ENCODE results near the gene ADGRE1.

Gene ADGRE1

GRCh38 chr19:6854758-6855157 lies 32.6 kb upstream of the ADGRE1 start:
- Histone ChIP-seq H3K4me1 (ENCODE audit: insufficient read depth, poor library complexity, severe bottlenecking) (no peaks in the 10 kb centered on the region), H3K4me3 (ENCODE audit: severe bottlenecking) (no peak overlapping the region), H3K27me3 (ENCODE audit: insufficient read depth, poor library complexity, severe bottlenecking) (no peaks in the 10 kb centered on the region), H3K9me3 (ENCODE audit: severe bottlenecking) (no peaks in the 10 kb centered on the region), H3K36me3 (ENCODE audit: low read depth) (no peaks in the 10 kb centered on the region), H3K27ac (ENCODE audit: poor library complexity, severe bottlenecking) (no peak overlapping the region)
- no peak for ATAC-seq (ENCODE audit: low read depth)
- TF ChIP-seq CTCF (IDR thresholded peaks at IDR 0.05; ENCODE audit: poor library complexity, severe bottlenecking) = no peak
- DNase-seq (ENCODE audit: low spot score) = no peak

GRCh38 chr19:6856749-6857372 lies 30.5 kb upstream of the ADGRE1 start:
- DNase-seq (ENCODE audit: low spot score) (no peak), ATAC-seq (ENCODE audit: low read depth) (no peak)
- no peak for TF ChIP-seq CTCF (IDR thresholded peaks at IDR 0.05; ENCODE audit: poor library complexity, severe bottlenecking)
- no peak overlapping the region for H3K4me3 ChIP-seq (ENCODE audit: severe bottlenecking)
- H3K9me3 ChIP-seq (ENCODE audit: severe bottlenecking) = no peaks in the 10 kb centered on the region
- no peaks in the 10 kb centered on the region for H3K36me3 ChIP-seq (ENCODE audit: low read depth)
- no peaks in the 10 kb centered on the region for H3K27me3 ChIP-seq (ENCODE audit: insufficient read depth, poor library complexity, severe bottlenecking)
- no peaks in the 10 kb centered on the region for H3K4me1 ChIP-seq (ENCODE audit: insufficient read depth, poor library complexity, severe bottlenecking)
- no peak overlapping the region for H3K27ac ChIP-seq (ENCODE audit: poor library complexity, severe bottlenecking)

DNA sequence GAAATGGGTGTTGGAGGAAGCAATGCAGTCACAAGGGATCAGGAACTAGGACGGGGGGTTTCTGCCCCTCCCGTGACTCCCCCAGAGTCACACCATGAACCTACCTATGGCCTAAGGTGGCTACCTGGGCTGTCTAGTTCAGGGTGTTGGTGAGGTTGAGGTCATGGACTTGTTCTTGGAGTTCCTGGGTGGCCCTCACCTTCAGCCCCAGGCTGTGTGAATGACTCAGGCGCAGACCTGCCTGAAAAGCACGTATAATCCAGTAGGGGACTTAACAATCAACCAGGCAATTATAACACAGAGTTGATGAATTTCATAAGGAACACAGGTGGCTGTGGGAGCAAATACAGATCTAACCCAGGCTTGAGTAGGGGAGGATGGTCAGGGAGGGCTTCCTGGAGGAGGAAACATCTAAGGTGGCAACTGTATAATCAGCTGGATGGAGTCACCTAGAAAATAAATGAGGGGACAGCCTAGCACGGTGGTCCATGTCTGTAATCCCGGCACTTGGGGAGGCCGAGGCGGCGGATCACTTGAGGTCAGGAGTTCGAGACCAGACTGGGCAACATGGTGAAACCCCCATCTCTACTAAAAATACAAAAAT lies 25.6 kb upstream of the ADGRE1 start:
- Histone ChIP-seq H3K9me3 (ENCODE audit: severe bottlenecking) (no peaks in the 10 kb centered on the region), H3K4me3 (ENCODE audit: severe bottlenecking) (no peak overlapping the region), H3K27ac (ENCODE audit: poor library complexity, severe bottlenecking) (no peak overlapping the region), H3K36me3 (ENCODE audit: low read depth) (no peaks in the 10 kb centered on the region), H3K27me3 (ENCODE audit: insufficient read depth, poor library complexity, severe bottlenecking) (no peaks in the 10 kb centered on the region), H3K4me1 (ENCODE audit: insufficient read depth, poor library complexity, severe bottlenecking) (no peaks in the 10 kb centered on the region)
- DNase-seq (ENCODE audit: low spot score) = no peak
- peak; percentile 40; the same call in 1 of the 3 replicates for ATAC-seq (ENCODE audit: low read depth)
- no peak for TF ChIP-seq CTCF (IDR thresholded peaks at IDR 0.05; ENCODE audit: poor library complexity, severe bottlenecking)

GRCh38 chr19:6862673-6863078 lies 24.7 kb upstream of the ADGRE1 start:
- no peaks in the 10 kb centered on the region for H3K27me3 ChIP-seq (ENCODE audit: insufficient read depth, poor library complexity, severe bottlenecking)
- no peaks in the 10 kb centered on the region for H3K36me3 ChIP-seq (ENCODE audit: low read depth)
- H3K4me3 ChIP-seq (ENCODE audit: severe bottlenecking) = no peak overlapping the region
- H3K27ac ChIP-seq (ENCODE audit: poor library complexity, severe bottlenecking) = peak overlapping the region; percentile 34
- ATAC-seq (ENCODE audit: low read depth) (peak; percentile 82), DNase-seq (ENCODE audit: low spot score) (peak; percentile 73)
- peak; percentile 65 for TF ChIP-seq CTCF (IDR thresholded peaks at IDR 0.05; ENCODE audit: poor library complexity, severe bottlenecking)
- no peaks in the 10 kb centered on the region for H3K4me1 ChIP-seq (ENCODE audit: insufficient read depth, poor library complexity, severe bottlenecking)
- no peaks in the 10 kb centered on the region for H3K9me3 ChIP-seq (ENCODE audit: severe bottlenecking)

- H3K27me3 ChIP-seq (ENCODE audit: insufficient read depth, poor library complexity, severe bottlenecking) = no peaks in the 10 kb centered on the region
- ATAC-seq (ENCODE audit: low read depth) (no peak), DNase-seq (ENCODE audit: low spot score) (no peak)
- H3K4me1 ChIP-seq (ENCODE audit: insufficient read depth, poor library complexity, severe bottlenecking) = no peaks in the 10 kb centered on the region
- no peak for TF ChIP-seq CTCF (IDR thresholded peaks at IDR 0.05; ENCODE audit: poor library complexity, severe bottlenecking)
- H3K36me3 ChIP-seq (ENCODE audit: low read depth) = no peaks in the 10 kb centered on the region
- no peaks in the 10 kb centered on the region for H3K9me3 ChIP-seq (ENCODE audit: severe bottlenecking)
- H3K27ac ChIP-seq (ENCODE audit: poor library complexity, severe bottlenecking) = no peak overlapping the region
- H3K4me3 ChIP-seq (ENCODE audit: severe bottlenecking) = no peak overlapping the region
Observed at GRCh38 chr19:6864325-6864940, 22.9 kb upstream of the ADGRE1 start.

All from RWPE2 (cell line).